Measurements from ENCODE around the gene GRK5. TPM values are rescaled to one million over a fixed set of nuclear protein-coding genes. Genes with fewer than 3 reads are reported as not detected.

Gene GRK5
- total RNA-seq, 1 experiment from 2014 or later, result 29.0 TPM

DNA sequence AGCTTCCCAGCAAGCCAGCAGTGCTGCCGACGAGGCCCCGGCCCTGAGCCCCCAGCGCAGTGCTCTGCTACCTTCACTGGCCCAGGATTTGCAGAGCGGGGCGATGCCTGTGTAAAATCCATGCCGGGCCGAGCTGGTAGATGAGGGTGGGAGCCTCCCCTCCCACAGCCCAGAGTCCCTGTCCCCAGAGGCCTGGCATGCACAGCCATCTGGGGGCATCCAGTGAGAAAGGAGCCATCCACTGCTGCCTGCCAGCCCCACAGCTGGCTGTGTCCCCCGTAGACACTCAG, 218.5 kb downstream of the GRK5 start:
- ATAC-seq (no peak), DNase-seq (ENCODE audit: low read depth, low spot score) (no peak)
- TF ChIP-seq, protein P1, sequence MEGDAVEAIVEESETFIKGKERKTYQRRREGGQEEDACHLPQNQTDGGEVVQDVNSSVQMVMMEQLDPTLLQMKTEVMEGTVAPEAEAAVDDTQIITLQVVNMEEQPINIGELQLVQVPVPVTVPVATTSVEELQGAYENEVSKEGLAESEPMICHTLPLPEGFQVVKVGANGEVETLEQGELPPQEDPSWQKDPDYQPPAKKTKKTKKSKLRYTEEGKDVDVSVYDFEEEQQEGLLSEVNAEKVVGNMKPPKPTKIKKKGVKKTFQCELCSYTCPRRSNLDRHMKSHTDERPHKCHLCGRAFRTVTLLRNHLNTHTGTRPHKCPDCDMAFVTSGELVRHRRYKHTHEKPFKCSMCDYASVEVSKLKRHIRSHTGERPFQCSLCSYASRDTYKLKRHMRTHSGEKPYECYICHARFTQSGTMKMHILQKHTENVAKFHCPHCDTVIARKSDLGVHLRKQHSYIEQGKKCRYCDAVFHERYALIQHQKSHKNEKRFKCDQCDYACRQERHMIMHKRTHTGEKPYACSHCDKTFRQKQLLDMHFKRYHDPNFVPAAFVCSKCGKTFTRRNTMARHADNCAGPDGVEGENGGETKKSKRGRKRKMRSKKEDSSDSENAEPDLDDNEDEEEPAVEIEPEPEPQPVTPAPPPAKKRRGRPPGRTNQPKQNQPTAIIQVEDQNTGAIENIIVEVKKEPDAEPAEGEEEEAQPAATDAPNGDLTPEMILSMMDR (IDR thresholded peaks at IDR 0.05), result no peak
- TF ChIP-seq SIN3A (IDR thresholded peaks at IDR 0.05; ENCODE audit: borderline replicate concordance, insufficient read depth, low read depth, low read length) (no peak), POLR2AphosphoS5 (IDR thresholded peaks at IDR 0.05; ENCODE audit: low read depth, low read length) (no peak)
- no peaks in the 10 kb centered on the region for H3K27me3 ChIP-seq (ENCODE audit: control insufficient read depth, insufficient read depth, low read length)
- H3K27ac ChIP-seq (ENCODE audit: low read length), result no peak overlapping the region
- ChIA-PET POLR2A (interaction anchor here (0.6 kb wide), 1 partner anchor 274 kb away, joined by 5 read pairs; no protein-coding TSS in a partner anchor), CTCF (no interaction called here)
- in situ Hi-C loops (cut with HindIII; ENCODE audit: low pct_unique_long_range_greater_than_20kb, low sequenced_read_pairs) (no loop called here), intact Hi-C loops (cut with micrococcal nuclease; ENCODE audit: unreplicated experiment) (no loop called here)
- no peaks in the 10 kb centered on the region for H3K4me1 ChIP-seq (ENCODE audit: control insufficient read depth, insufficient read depth, low read length)
- no peaks in the 10 kb centered on the region for H3K36me3 ChIP-seq (ENCODE audit: control insufficient read depth, insufficient read depth, low read length)
- H3K9me3 ChIP-seq (ENCODE audit: control insufficient read depth, insufficient read depth, low read depth, low read length), result no peaks in the 10 kb centered on the region
- H3K4me3 ChIP-seq (ENCODE audit: low read depth in 2 of 2, low read length in 2 of 2), result no peak overlapping the region
- no TSS peak for BruUV-seq (replicated peaks)

DNA sequence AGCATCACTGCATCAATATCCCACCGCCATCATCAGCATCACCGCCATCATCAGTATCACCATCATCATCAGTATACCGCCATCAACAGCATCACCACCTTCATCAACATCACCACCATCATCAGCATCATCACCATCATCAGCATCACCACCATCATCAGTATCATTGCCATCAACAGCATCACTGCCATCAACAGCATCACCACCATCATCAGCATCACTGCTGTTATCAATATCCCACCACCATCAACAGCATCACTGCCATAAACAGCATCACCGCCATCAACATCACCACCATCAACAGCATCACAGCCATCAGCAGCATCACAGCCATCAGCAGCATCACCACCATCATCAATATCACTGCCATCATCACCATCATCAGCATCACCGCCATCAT, 219.3 kb downstream of the GRK5 start:
- TF ChIP-seq, protein P1 (IDR thresholded peaks at IDR 0.05), result no peak
- DNase-seq (ENCODE audit: low read depth, low spot score), result no peak
- Histone ChIP-seq H3K4me1 (ENCODE audit: control insufficient read depth, insufficient read depth, low read length) (no peaks in the 10 kb centered on the region), H3K36me3 (ENCODE audit: control insufficient read depth, insufficient read depth, low read length) (no peaks in the 10 kb centered on the region), H3K27me3 (ENCODE audit: control insufficient read depth, insufficient read depth, low read length) (no peaks in the 10 kb centered on the region), H3K9me3 (ENCODE audit: control insufficient read depth, insufficient read depth, low read depth, low read length) (no peaks in the 10 kb centered on the region), H3K27ac (ENCODE audit: low read length) (no peak overlapping the region), H3K4me3 (ENCODE audit: low read depth in 2 of 2, low read length in 2 of 2) (no peak overlapping the region)
- CTCF ChIA-PET, result no interaction called here
- ATAC-seq, result no peak
- POLR2A ChIA-PET, result no interaction called here
- in situ Hi-C loops (cut with HindIII; ENCODE audit: low pct_unique_long_range_greater_than_20kb, low sequenced_read_pairs), result no loop called here
- intact Hi-C loops (cut with micrococcal nuclease; ENCODE audit: unreplicated experiment), result no loop called here
- no TSS peak for BruUV-seq (replicated peaks)

DNA sequence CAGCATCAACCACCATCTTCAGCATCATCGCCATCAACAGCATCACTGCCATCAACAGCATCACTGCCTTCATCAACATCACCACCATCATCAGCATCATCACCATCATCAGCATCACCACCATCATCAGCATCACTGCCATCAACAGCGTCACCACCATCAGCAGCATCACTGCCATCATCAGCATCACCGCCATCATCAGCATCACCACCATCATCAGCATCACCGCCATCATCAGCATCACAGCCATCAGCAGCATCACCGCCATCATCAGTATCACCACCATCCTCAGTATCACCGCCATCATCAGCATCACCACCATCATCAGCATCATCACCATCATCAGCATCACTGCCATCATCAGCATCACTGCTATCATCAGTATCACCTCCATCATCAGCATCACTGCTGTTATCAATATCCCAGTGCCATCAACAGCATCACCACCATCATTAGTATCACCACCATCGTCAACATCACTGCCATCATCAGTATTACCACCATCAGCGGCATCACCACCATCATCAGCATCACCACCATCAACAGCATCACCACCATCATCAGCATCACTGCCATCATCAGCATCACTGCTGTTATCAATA, 220.0 kb downstream of the GRK5 start:
- TF ChIP-seq, protein P2, sequence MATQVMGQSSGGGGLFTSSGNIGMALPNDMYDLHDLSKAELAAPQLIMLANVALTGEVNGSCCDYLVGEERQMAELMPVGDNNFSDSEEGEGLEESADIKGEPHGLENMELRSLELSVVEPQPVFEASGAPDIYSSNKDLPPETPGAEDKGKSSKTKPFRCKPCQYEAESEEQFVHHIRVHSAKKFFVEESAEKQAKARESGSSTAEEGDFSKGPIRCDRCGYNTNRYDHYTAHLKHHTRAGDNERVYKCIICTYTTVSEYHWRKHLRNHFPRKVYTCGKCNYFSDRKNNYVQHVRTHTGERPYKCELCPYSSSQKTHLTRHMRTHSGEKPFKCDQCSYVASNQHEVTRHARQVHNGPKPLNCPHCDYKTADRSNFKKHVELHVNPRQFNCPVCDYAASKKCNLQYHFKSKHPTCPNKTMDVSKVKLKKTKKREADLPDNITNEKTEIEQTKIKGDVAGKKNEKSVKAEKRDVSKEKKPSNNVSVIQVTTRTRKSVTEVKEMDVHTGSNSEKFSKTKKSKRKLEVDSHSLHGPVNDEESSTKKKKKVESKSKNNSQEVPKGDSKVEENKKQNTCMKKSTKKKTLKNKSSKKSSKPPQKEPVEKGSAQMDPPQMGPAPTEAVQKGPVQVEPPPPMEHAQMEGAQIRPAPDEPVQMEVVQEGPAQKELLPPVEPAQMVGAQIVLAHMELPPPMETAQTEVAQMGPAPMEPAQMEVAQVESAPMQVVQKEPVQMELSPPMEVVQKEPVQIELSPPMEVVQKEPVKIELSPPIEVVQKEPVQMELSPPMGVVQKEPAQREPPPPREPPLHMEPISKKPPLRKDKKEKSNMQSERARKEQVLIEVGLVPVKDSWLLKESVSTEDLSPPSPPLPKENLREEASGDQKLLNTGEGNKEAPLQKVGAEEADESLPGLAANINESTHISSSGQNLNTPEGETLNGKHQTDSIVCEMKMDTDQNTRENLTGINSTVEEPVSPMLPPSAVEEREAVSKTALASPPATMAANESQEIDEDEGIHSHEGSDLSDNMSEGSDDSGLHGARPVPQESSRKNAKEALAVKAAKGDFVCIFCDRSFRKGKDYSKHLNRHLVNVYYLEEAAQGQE (IDR thresholded peaks at IDR 0.05; ENCODE audit: insufficient read depth in 1 of 2, low read depth in 2 of 2, low read length in 1 of 2), result no peak
- TF ChIP-seq POLR2AphosphoS5 (IDR thresholded peaks at IDR 0.05; ENCODE audit: low read depth, low read length) (no peak), TCF7L2 (IDR thresholded peaks at IDR 0.05; ENCODE audit: low read depth, low read length) (no peak), SIN3A (IDR thresholded peaks at IDR 0.05; ENCODE audit: borderline replicate concordance, insufficient read depth, low read depth, low read length) (no peak)
- TF ChIP-seq, protein P1 (IDR thresholded peaks at IDR 0.05), result no peak
- POLR2A ChIA-PET, result no interaction called here
- Histone ChIP-seq H3K4me3 (ENCODE audit: low read depth in 2 of 2, low read length in 2 of 2) (no peak overlapping the region), H3K27me3 (ENCODE audit: control insufficient read depth, insufficient read depth, low read length) (no peaks in the 10 kb centered on the region), H3K4me1 (ENCODE audit: control insufficient read depth, insufficient read depth, low read length) (no peaks in the 10 kb centered on the region), H3K36me3 (ENCODE audit: control insufficient read depth, insufficient read depth, low read length) (no peaks in the 10 kb centered on the region), H3K9me3 (ENCODE audit: control insufficient read depth, insufficient read depth, low read depth, low read length) (no peaks in the 10 kb centered on the region), H3K27ac (ENCODE audit: low read length) (no peak overlapping the region)
- in situ Hi-C loops (cut with HindIII; ENCODE audit: low pct_unique_long_range_greater_than_20kb, low sequenced_read_pairs), result no loop called here
- CTCF ChIA-PET, result no interaction called here
- BruUV-seq (replicated peaks), result no TSS peak
- no peak for ATAC-seq
- intact Hi-C loops (cut with micrococcal nuclease; ENCODE audit: unreplicated experiment), result no loop called here
- DNase-seq (ENCODE audit: low read depth, low spot score), result no peak

All from Panc1 (cell line).